HuH-7 (cell line): Measurements from ENCODE around the gene SNN.

ENCODE experiments used
- DNase-seq: peaks from one replicate; pipeline ENCODE4 v3.0.0; 2011; ENCODE audit warnings: low spot score

The SNN gene

GRCh38 chr16:11699234-11699894 is 31.1 kb downstream of the SNN start:
- DNase-seq = no peak

DNA sequence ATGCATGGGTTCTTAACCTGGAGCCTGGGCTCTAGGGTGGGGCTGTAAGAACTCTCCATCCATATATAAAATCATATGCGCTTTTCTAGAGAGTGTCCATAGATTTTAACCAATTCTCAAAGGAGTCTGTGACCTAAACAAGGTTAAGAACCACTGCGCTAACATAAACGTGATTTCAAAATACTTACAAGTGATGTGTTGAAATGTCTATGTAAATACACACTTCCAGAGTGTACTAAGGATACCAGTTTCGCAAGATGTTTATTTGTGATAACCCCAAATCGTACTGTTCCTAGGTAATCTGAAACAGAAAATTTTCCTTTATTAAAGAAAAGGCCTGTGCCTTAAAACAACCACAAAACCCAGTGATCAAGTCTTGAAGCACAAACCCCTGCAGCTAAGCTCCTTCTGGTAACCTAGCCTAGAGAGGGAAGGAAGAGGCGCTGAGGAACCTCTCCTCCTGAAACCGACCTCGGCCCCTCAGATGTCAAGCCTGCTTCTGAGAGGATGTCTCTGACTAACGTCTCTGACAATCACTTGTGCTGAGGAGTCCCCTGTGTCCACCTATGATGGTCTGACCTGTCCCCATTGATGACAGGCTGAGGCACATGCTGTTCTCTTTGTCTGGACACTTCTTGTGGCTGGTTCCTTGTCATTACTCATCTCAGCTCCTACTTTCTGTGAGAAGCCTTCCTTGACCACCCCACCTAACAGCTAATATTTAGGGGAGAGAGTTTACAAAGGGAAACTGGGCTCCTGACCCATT is 32.2 kb downstream of the SNN start:
- DNase-seq = peak; percentile 26

- no peak for DNase-seq
These were observed 37.2 kb downstream of the SNN start for GRCh38 chr16:11705311-11706025.

DNA sequence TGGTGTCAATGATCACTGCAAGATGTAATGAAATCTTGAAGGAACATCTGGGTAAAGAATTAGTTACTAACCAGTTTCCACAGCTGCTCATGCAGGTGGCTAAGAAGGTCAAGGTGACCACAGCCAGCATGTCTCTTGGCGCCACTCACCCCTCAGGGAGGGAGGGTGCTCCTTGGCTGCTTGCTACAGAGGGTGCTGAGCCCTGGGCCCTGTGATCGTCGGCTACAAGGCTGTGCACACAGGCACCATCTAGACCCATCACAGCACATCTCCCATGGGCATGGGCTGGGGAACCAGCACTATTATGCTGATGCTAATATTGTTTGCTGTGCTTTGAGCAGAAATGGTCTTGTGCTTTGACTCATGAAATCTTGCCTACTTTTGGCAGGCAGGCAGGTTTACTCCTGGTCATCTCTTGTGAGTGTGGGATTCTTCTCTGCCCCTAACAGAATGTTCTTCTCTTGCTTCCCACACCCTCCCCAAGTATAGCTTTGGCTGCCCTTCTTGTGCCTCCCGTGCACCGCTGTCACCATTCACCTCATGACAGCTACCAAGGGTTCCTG is 38.0 kb downstream of the SNN start:
- no peak for DNase-seq

GRCh38 chr16:11707679-11708197 is 39.5 kb downstream of the SNN start:
- DNase-seq = no peak

DNA sequence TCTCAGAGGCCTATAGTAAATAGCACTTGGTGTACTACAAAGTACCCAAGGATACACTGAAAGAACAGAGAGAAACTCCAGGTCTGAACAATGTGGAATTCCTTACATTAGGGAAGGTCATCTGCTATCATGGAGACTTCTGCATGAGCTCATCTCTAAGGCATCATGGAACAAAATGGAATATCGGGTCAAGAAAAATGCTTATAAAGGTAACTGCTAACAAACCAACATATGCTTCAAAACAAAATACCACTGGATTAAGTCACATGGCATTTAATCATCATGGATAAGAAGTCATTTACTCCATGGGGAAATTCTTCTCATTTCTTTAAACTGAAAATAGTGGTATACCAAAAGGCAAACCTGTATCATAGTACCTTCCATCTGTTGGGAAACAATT is 40.2 kb downstream of the SNN start:
- DNase-seq = no peak

GRCh38 chr16:11711662-11712061 is 43.4 kb downstream of the SNN start:
- DNase-seq = no peak

- DNase-seq = no peak
These were observed 43.9 kb downstream of the SNN start for GRCh38 chr16:11712122-11712521.

DNA sequence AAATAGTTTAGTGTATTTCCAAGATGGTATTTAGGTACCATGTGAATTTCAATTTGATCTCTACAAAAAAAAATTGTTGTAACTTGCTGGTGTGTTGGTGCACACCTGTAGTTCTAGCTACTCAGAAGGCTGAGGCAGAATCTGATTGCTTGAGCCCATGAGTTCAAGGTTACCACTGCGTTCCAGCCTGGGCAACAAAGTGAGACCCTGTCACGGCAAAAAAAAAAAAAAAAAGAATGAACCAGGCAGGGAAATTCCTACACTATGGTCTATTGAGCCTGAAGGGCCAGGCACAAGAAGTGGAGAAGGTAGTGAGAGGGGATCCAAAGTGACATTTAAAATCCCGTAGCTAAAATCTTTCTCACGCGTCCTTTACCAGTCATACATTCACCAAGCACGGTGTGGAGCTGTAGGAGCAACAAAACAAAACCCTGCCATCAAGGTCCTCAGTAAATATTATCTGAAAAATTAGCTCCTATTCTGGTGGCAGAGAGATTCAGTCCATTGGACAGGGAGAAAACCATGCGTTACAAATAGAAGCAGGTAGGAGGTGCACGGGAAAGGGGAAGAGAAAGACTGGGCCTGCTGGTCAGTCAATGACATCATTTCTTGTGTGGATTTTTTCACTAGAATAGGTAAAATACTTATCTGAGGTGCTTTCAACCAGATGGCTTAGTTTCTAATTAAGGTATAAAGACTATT is 47.1 kb downstream of the SNN start:
- no peak for DNase-seq

GRCh38 chr16:11716336-11716735 is 48.1 kb downstream of the SNN start:
- DNase-seq = no peak

DNA sequence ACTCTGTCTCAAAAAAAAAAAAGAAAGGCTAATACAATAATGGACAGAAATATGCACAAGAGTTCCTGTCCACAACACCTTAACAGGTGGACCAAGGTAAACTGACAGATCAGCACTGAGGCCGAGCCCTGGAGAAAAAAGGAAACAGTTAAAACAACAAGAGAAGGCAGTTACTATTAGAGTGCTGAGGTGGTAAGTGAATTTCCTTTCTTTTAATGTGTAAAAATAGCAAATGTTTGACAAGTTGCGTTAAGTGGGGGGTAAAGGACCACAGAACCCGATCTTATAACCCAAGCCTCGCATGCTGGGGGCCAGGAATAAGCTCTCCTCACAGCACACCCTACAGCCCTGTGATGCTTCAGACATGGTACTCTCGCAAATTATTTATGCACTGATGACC is 49.6 kb downstream of the SNN start:
- DNase-seq = no peak

GRCh38 chr16:11719171-11719570 is 50.9 kb downstream of the SNN start:
- DNase-seq = no peak

- DNase-seq = no peak
These were observed 51.5 kb downstream of the SNN start for GRCh38 chr16:11719762-11720161.

GRCh38 chr16:11721781-11722467 is 53.7 kb downstream of the SNN start:
- no peak for DNase-seq

DNA sequence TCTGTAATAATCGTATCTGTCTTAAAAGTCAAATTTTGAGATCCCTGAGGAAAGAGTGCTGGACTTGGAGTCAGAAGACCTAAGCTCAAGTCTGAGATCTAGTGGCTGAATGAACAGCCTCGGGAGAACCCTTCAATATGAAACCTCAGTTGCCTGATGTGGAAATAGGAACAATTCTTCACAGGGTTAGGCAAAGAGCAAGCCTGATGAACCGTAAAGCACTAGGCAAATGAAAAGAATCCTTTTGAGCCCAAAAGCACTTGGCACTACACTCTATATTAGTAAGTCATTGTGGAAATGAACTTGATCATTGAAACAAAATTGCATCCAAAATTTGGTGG is 54.2 kb downstream of the SNN start:
- DNase-seq = no peak

GRCh38 chr16:11725457-11725856 is 57.2 kb downstream of the SNN start:
- no peak for DNase-seq

DNA sequence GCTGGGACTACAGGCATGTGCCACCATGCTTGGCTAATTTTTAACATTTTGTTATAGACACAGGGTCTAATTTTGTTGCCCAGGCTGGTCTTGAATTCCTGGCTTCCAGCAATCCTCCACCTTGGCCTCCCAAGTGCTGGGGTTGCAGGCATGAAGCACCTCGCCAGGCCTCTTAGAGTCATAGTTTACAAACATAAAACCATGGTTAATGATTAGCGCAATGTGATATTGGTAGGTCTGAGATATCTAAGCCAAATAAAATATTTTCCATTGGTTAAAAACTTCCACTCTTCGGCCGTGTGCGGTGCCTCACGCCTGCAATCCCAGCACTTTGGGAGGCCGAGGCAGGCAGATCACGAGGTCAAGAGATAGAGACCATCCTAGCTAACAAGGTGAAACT is 57.8 kb downstream of the SNN start:
- DNase-seq = no peak

DNA sequence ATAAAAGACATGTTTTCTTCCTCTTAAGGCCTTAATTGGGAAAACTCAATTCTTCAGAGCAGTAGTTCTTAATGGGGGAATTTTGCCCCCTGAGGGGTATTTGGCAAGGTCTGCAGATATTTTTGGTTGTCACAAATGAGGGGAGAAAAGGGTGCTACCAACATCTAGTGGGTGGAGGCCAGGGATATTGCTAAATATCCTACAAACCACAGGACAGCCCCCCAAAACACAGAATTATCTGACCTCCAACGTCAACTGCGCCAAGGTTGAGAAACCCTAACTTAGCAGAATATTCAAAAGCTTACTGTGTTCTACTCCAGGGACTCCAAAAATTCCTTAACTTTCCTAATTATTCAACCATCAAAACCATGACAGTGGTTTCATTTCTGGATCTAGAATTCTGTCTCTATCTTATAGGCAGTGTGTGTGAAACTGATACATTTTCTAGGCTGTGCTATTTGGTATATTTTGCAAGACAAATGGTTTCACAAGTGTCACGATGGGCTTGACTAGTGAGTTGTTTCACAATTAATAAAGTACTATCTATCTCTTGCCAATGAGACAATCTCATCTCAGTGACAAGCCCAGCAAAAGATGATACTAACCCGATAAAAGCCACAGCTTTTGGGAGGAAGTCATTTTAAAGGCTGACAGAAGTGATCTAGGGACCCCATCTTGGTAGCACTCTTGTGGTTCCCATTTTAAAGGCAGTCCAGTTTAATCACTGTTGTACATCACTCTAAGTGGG is 59.7 kb downstream of the SNN start:
- DNase-seq = no peak
